Stimulated activated CD8-positive, alpha-beta memory T cell treated with anti-CD3 and anti-CD28 coated beads, Interleukin-2, amount 100 ng/mL, for 48 hours (primary cell): ENCODE results near the gene HYOU1.
"Not testable (repeated sequence)": the region's sequence is repeated elsewhere in the genome, so short reads cannot be mapped to it uniquely, and the experiment has no call there.

Source experiments
- DNase-seq, 2 donors: peaks; one replicate each; pipeline ENCODE4 v3.0.0-alpha.2; 2020; ENCODE audit warnings: low read depth in 2 of 2

The HYOU1 gene

DNA sequence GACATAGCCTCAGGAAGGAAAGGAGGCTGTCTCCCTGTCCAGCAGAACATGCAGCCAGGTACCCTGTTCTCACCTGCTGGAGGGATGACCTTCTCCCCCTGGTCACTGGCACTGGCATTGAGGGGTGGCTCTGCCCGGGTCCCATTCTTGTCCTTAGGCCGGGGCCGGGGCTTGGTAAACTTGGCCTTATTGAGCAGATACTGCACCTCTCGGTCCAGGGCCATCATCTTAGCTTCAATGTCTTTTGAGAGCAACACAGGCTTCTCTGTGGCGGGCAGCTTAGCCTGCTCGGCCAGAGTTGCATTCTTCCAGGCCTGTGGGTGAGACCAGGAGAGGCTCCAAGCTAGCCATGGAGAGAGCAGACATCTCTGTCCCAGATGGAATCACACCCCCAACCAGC, 10.5 kb downstream of the HYOU1 start:
- no peak for DNase-seq

DNA sequence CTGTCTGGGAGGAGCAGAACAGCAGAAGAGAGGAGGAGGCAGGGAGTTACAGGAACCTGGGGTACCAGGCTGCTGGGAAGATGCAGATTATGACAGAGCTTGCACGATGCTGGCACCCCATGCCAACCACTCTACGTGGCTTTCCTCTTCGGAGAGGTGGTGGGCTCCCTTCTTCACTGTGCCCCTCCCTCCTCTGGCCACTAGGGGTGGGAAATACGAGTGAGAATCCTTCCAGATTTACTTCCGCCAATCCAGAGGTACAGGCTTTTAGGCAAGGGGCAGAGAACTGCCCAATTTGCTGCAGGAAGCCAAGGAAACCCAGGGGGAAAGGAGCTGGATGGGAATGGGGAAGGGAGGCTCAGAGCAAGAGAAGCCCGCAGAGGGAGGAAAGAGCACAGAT, 12.3 kb downstream of the HYOU1 start:
- no peak for DNase-seq

DNA sequence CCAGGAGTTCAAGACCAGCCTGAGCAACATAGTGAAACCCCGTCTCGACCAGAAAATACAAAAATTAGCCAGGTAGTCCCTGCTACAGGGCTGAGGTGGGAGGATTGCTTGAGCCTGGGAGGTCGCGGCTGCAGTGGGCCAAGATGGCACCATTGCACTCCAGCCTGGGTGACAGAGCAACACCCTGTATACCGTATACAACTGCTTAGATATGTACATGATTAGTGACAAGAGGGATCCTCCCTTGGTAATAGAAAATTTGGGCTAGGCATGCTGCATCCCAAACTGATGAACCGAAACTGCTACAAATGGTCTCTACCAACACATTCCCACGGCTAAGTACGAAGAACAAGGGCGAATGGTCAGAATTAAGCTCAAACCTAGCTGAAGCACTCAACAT, 14.1 kb downstream of the HYOU1 start:
- no peak for DNase-seq

DNA sequence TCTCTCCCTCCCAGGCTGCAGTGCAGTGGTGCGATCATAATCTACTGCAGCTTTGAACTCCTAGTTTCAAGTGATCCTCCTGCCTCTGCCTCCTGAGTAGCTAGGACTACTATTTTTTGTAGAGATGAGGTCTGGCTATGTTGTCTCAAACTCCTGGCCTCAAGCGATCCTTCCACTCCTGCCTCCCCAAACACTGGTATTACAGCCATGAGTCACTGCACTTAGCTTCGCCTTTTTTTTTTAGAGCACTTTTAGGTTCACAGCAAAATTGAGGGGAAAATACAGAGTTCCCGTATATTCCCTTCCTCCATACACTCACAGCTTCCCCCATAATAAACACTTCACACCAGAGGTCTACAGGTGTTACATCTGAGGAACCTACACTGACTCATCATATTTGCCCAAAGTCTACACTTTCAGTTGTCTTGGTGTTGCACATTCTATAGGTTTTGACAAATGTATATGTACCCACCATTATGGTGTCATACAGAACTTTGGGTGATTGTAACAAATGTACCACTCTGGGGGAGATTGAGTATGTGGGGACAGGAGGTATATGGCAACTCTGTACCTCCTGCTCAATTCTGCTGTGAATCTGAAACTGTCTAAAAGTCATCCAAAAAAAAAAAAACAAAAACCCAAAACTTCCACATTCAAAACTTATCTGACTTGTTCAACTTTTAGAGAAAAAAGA, 15.0 kb downstream of the HYOU1 start:
- DNase-seq: no peak

DNA sequence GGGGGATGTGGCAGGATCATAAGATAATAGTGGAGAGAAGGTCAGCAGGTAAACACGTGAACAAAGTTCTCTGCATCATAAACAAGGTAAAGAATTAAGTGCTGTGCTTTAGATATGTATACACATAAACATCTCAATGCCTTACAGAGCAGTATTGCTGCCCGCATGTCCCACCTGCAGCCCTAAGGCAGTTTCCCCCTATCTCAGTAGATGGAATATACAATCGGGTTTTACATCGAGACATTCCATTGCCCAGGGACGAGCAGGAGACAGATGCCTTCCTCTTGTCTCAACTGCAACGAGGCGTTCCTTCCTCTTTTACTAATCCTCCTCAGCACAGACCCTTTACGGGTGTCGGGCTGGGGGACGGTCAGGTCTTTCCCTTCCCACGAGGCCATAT, 17.5 kb downstream of the HYOU1 start:
- not testable (repeated sequence) for DNase-seq

DNA sequence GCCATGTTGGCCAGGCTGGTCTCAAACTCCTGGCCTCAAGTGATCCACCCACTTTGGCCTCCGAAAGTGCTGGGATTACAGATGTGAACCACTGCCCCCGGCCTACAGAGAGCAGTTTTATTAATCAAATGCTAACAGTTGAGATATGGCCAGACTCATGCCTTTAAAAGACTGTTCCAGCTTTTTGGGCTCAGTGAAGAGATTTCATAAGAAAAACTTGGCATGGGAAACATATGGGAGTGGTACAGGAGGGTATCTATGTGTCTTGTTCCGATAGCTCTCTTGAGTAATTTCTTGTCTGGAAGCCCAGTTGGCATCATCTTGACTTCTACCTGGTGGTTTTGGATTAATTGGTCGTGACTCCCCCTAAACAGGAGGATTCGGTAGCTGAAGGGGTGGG, 18.1 kb downstream of the HYOU1 start:
- no peak for DNase-seq

DNA sequence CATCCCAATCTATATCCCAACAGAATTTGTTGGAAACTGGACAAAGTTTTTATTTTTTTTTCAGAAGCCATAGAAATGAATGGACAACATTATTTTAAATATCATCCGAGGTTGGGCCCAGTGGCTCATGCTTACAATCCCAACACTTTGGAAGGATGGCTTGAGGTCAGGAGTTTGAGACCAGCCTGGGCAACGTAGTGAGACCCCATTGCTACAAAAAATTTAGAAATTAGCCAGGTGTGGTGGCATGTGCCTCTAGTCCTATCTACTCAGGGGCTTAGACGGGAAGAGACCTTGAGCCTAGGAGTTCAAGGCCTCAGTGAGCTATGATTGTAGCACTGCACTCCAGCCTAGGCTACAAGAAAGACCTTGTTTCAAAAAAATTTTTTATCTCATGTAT, 22.2 kb downstream of the HYOU1 start:
- DNase-seq: no peak

DNA sequence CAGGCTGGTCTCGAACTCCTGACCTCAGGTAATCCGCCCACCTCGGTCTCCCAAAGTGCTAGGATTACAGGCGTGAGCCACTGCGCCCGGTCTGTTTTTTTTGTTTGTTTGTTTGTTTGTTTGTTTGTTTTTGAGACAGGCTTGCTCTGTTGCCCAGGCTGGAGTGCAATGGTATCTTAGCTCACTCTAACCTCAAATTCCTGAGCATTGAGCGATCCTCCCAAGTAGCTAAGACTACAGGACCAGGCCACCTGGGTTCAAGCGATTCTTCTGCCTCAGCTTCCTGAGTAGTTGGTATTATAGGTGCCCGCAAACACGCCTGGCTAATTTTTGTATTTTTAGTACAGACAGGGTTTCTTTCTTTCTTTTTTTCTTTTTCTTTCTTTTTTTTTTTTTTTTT, 23.6 kb downstream of the HYOU1 start:
- DNase-seq: not testable (repeated sequence)

DNA sequence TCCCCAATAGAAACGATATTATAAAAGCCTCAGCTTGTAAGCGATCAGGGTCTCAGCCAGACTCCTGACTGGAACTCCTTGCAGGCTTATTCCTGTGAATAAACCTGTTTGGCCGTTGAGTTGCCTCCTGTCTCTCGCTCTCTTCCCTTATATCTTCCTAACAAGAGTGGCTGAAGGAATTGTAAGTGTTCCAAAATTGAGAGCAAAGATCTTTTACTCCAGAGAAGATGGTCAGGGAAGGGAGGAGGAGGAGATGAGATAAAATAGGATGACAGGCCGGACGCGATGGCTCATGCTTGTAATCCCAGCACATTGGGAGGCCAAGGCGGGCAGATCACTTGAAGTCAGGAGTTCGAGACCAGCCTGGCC, 25.1 kb downstream of the HYOU1 start:
- DNase-seq: no peak

DNA sequence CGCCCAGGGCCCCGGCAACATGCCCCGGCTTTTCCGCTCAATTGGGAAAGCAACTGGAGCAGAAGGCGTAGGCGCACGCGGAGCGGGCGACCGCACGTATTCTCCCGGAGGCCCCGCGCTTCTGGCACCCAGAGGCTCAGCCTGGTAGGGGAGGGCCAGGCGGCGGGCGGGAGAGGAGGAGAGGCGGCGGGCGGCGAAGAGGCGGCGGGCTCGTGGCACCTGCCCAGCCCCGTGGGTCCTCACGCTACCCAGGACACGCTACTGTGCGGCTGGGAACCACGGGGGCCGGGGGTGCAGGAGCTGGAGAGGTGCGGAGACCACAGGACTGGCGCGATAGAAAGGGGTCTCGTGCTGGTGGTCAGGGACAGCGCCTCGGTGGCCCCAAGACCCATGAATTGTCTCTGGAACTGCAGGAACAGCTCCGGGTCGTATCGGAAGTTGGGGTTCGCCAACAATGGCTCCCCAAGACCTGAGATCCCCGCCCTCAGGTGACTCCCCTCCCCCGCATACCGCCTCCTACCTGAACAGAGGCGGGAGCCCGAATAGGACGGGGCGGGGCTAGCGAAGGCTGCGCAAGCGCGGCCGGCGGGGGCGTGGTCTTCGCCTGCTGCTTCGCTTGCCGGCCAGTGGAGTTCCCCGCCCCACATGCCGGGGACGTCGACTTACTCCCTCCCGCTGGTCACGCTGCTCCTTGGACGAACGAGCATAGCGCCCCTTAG, 26.5 kb downstream of the HYOU1 start, which contains the start of gene SLC37A4:
Gene SLC37A4, minus strand, starts transcription at position 549 of the 719 bp plus-strand sequence.
- DNase-seq: peak; percentile 99 to 100

DNA sequence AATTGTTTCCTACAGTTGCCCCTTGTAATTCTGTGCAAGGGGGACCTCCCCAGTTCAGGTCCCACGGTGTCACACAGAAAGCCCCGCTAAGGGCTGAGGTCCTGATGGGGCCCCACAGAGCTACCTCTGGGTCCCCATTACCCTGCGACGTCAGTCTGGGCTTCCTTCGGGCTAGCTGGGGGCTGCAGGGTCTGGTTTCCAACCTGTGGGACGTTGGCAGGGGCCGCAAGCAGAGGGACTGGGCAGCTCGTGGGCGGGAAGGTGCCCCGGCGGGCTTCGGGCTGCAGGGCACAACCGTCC, 27.0 kb downstream of the HYOU1 start:
- peak in 1 of 2 donors; percentile 12 for DNase-seq

DNA sequence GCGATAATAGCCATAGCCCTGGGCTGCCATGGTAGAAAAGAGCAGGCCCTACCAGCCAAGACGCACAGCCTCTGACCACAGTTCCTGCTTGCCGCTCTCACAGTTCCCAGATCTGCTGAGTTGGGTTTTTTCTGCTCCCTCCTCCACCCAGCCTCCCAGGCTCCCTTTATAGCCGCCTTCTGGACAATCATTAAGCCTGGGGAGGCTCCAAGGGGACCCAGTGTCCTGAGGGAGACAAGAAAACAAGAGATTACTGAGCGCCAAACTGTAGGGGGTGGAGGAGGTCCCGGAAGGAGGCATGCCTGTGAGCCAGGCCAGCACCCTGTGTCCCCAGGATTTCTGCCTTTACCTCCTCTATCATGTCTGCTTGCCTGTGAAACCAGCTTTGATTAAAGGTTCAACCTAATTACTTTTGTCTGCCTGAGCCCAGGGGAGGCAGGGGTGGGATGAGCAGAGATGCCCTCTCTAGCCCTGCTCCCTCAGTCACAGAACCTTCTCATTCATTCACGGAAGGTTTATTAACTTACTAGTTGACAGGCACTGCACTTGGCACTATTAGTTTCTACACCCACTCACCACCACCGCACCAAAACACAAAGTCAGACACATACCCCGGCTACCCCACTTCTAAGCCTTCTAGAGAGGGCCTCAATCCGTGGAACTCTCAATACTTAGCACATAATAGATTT, 27.5 kb downstream of the HYOU1 start:
- no peak for DNase-seq

DNA sequence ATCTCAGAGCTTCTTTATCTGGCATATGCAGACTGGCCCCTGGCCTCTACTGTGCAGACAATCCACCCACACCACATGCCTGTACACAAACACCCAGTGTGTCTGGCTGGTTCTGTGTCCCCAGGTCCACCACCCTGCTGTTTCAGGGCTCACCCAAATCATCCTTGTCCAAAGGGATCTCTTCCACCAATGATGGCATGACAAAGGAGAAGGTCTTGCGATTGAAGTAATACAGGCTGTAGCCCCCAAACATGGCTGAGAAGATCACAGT, 28.0 kb downstream of the HYOU1 start:
- DNase-seq: no peak

DNA sequence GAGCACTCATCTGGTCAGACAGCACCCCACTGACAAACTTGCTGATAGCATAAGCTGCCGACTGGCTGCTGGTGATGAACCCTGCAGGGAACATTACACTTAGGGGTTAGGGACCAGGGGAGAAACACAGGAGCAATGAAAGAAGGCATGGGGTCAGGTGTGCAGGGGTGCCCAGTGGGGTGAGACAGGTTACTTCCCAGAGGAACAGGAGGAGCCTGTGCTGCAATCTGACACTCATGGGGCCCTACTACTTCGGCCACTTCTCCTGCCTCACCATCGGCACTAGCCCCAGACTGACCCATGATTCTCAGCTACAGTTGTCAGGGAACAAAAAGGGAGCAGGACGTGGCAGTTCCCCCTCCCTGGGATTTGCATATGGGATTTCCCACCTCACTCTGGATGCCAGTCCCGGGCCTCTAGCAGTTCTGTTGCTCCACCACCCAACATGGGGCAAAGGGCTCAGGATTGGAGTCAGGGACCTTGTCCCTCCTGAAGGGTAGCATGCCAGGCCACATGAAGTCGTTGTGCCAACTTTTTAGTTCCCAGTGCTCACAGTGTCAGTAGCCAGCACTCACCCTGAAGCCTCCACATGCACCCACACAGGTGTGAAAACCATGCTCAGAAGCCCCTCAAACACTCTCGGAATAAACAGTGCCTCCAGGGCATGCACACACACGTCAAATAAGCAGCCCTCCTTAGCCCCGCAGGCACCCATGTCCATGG, 28.5 kb downstream of the HYOU1 start:
- no peak for DNase-seq

DNA sequence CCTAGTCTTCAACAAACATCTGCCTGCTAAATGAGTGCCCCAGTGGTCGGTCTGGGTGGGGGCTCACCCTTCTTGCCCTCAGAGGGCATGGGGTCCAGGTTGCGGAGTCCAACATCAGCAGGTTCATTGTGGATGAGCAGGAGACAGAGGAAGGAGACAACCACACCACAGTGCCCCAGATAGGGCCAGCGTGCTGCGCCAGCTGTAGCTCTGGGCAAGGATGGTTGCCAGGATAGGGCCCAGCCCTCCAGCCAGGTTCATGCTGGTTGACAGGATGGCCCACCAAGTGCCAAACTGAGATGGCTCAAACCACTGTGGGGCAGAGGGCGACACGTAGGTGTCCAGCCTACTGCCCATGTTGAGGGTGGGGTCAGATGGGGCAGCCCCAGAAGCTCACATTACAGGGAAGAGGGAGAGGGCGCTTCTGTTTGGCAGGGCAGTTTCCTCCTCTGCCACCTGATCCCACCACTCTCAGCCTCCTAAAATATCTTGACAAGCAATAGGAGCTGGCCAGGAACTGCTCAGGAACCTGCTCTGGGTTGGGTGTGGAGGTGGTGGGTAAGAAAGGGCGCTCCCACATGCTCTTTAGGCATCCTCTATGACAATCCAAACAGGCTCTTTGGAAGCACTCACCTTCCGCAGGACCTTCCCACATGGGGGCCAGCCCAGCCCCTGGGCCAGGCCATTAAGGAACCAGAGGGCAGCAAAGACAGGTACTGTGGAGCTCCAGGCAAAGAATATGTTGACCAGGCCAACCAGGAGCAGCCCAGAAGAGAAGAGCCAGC, 29.3 kb downstream of the HYOU1 start:
- DNase-seq: no peak

DNA sequence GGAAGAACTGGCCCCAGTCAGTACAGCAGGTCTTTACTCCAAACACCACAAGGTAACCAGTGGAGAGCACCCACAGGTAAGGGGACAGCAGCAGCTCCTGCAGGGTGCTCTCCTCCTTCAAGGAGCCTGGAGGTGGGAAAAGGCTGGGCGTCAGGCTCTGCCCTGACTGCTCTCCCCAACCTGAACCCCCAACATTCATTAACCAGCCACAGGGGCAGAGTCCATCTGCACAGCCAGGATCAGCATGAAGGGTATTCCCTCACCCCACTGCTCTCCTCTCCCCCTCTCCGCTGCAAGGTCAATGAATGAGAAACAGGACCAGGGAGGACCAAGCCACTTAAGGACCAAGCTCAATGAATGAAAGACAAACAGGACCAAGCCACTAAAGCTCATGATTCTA, 30.0 kb downstream of the HYOU1 start:
- DNase-seq: no peak

DNA sequence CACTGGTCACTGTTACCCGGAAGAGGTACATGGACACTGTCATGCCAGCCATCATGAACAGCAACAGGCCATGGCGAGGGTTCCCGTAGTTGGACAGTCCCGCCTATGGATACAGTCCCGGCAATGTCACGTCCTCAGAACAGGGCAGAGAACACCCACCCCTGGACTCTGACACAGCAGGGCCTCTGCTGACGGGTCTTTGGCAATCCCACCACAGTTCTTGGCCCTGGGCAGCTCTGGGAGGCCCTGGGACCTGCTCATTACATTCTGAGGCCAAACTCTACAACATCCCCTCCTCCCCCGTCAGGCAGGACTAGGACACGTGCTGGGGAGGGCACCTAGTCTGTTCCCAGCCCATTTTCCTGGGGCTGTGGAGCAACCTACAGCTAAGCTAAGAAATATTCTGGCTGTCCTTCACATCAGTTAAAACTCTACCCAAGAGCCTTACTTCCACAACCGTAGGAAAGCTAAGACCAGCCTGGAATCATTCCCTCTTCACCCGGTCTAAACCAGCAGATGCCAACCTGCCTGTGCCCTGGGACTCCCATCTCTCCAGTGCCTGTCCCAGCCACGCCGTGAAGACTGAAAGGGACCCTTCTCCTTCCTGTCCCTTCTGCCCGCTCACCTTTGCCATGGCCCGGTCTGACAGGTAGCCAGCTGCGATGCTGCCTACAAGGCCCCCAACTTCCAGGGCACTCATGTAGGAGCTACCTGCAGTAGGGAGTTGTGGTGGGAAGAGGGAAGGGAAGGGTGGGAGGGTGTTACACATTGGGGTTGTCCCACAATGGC, 30.8 kb downstream of the HYOU1 start:
- DNase-seq: no peak

DNA sequence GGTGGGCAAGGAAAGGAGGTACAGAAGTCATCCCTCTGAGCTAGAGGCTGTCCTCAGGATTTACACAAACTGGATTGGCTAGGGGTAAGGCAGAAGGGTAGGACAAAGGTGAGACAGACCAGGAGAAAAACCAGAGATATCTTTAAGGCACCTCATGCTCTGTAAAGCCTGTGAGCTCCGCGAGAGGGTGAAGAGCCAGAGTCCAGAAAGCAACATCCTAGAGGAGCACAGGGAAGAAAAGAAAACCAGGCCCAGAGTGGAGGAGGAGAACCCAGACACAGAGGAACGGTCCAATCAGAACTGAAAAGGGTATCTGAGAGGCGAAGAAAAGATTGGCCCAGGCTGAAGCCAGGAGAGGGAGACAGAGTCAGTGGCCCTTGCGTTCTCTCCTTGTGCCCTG, 31.5 kb downstream of the HYOU1 start:
- no peak for DNase-seq

DNA sequence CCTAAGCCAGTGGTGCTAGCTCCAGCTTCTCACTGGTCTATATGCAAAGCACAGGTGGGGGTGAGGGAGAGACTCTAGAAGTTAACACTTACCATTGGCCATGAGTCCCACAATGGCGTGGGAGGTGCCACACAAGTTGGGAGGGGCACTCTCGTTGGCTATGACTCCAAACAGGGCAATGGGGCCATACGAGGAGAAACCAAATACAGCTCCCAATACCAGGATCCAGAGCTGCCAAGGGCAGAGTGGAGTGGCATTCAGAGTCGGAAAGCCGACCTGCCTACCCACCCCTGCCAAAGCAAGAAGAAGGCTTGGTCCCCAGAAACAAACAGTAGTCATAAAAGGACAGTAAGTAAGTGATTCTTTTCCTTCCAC, 31.9 kb downstream of the HYOU1 start:
- no peak for DNase-seq

DNA sequence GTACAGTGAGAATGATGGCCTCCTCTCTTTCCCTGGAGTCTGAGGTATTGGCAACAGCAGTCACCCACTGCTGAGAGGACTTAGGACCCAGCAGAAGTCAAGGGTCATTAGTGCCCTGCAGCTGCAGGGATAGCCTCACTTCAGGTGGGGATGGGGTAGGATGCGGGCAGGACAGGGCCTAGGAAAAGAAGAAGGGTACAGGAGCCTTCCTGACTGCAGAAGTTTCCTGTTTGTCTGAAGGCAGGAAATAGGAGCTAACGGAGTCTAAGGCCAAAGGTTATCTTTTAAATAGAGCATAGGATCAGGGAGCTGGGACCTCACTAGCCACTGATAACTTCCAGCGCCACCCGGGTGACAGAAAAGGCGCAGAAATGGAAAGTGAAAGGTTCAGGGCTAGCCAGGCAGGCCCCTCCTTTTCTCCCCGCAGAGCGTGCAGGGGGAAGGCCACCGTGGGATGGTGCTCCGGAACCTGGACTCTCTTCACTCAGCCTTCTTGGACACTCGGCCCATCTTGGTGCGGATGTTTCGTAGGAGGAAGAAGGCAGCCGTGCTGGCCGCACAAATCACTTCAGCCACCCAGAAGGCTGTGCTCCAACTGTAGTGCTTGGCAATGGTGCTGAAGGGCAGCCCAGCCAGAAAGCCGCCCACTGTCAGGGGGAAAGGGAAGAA, 32.4 kb downstream of the HYOU1 start:
- no peak for DNase-seq

DNA sequence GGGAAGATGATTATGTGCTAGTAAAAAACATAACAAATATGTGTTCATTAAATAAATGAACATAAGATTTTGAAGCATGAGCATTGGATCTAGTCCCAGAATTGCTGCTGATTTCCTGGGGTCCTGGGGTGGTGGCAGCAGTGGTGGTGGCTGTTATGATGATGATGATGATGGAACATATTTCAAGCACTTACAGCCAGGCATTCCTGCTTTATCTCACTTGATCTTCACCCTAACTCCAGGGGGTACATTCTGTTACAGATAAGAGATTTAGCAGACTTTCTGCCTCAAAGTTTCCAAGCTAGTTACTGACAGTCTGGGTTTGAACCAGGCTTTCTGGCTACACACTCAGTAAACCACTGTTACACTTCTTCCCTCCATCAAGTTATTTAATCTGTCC, 33.3 kb downstream of the HYOU1 start:
- DNase-seq: no peak
